HS-27A (cell line): ENCODE results near the gene CLCNKA.
"Not testable (repeated sequence)": the region's sequence is repeated elsewhere in the genome, so short reads cannot be mapped to it uniquely, and the experiment has no call there.

Source experiments
- DNase-seq: peaks from one replicate; pipeline ENCODE4 v3.0.0-alpha.2; 2012; ENCODE audit warnings: low read depth, missing footprints

The CLCNKA gene

GRCh38 chr1:16017461-16018303 lies 4.2 kb upstream of the CLCNKA start, which contains the start of gene HSPB7:
Gene HSPB7 (minus strand): TSS chr1:16018043. CDS start chr1:16017963, 80 bp downstream.
- DNase-seq, result no peak

- DNase-seq, result no peak
Observed at GRCh38 chr1:16018308-16018707, 3.5 kb upstream of the CLCNKA start.

- no peak for DNase-seq
Observed at GRCh38 chr1:16018749-16019643, 2.8 kb upstream of the CLCNKA start.

GRCh38 chr1:16019644-16020277 lies 2.1 kb upstream of the CLCNKA start:
- no peak for DNase-seq

- DNase-seq, result no peak
Observed at GRCh38 chr1:16020325-16020724, 1.5 kb upstream of the CLCNKA start.

- not testable (repeated sequence) for DNase-seq
Observed at GRCh38 chr1:16020878-16021277, 958 bp upstream of the CLCNKA start.

- no peak for DNase-seq
Observed at GRCh38 chr1:16022393-16022792, 557 bp downstream of the CLCNKA start.

GRCh38 chr1:16023050-16023653 lies 1.3 kb downstream of the CLCNKA start:
- DNase-seq, result no peak

GRCh38 chr1:16026302-16026701 lies 4.5 kb downstream of the CLCNKA start:
- not testable (repeated sequence) for DNase-seq

- no peak for DNase-seq
Observed at GRCh38 chr1:16026723-16027484, 5.1 kb downstream of the CLCNKA start.

GRCh38 chr1:16028237-16029002 lies 6.6 kb downstream of the CLCNKA start:
- DNase-seq, result no peak

GRCh38 chr1:16029003-16029268 lies 7.1 kb downstream of the CLCNKA start:
- not testable (repeated sequence) for DNase-seq

GRCh38 chr1:16029288-16029687 lies 7.5 kb downstream of the CLCNKA start:
- DNase-seq, result no peak

GRCh38 chr1:16031551-16031950 lies 9.7 kb downstream of the CLCNKA start:
- no peak for DNase-seq

GRCh38 chr1:16032388-16033102 lies 10.7 kb downstream of the CLCNKA start:
- peak; percentile 66 for DNase-seq

GRCh38 chr1:16033103-16033632 lies 11.3 kb downstream of the CLCNKA start:
- not testable (repeated sequence) for DNase-seq

- not testable (repeated sequence) for DNase-seq
Observed at GRCh38 chr1:16036461-16036860, 14.6 kb downstream of the CLCNKA start.

- no peak for DNase-seq
Observed at GRCh38 chr1:16038620-16038912, 16.7 kb downstream of the CLCNKA start.

GRCh38 chr1:16039871-16040270 lies 18.0 kb downstream of the CLCNKA start:
- not testable (repeated sequence) for DNase-seq

GRCh38 chr1:16041200-16041599 lies 19.4 kb downstream of the CLCNKA start:
- no peak for DNase-seq
